RWPE2 (cell line): ENCODE data around the gene CCL2.

ENCODE experiments used
- ATAC-seq: fragments of 200-7000 bp; cut with Tn5 transposase; 3 replicates; pipeline ENCODE4 v1.9.1; 2021; ENCODE audit warnings: low read depth
- DNase-seq: peaks from one replicate; pipeline ENCODE4 v3.0.0-alpha.2; 2020; ENCODE audit warnings: low spot score
- H3K27ac ChIP-seq: fragments of 450-650 bp; 2 replicates; pipeline ENCODE4 v1.5.1; 2017; ENCODE audit warnings: mild to moderate bottlenecking; ENCODE audit not compliant: poor library complexity, severe bottlenecking
- H3K27me3 ChIP-seq: fragments of 250-450 bp; sonication (Bioruptor Pico); 2 replicates; pipeline ENCODE4 v1.5.1; 2021; ENCODE audit warnings: mild to moderate bottlenecking, moderate library complexity; ENCODE audit not compliant: insufficient read depth, poor library complexity, severe bottlenecking
- H3K36me3 ChIP-seq: fragments of 250-450 bp; sonication (Bioruptor Pico); 2 replicates; pipeline ENCODE4 v1.5.1; 2020; ENCODE audit warnings: low read depth, mild to moderate bottlenecking, moderate library complexity
- H3K4me1 ChIP-seq: fragments of 250-450 bp; sonication (Bioruptor Pico); 2 replicates; pipeline ENCODE4 v1.5.1; 2021; ENCODE audit warnings: mild to moderate bottlenecking, moderate library complexity; ENCODE audit not compliant: insufficient read depth, poor library complexity, severe bottlenecking
- H3K4me3 ChIP-seq: fragments of 250-450 bp; sonication (Bioruptor Pico); 2 replicates; pipeline ENCODE4 v1.5.1; 2021; ENCODE audit warnings: mild to moderate bottlenecking, moderate library complexity; ENCODE audit not compliant: severe bottlenecking
- H3K9me3 ChIP-seq: fragments of 250-450 bp; sonication (Bioruptor Pico); 2 replicates; pipeline ENCODE4 v1.5.1; 2021; ENCODE audit warnings: mild to moderate bottlenecking, moderate library complexity; ENCODE audit not compliant: severe bottlenecking
- CTCF ChIP-seq: fragments of 450-650 bp; IDR thresholded peaks from one replicate; pipeline ENCODE4 v1.5.1; 2017; ENCODE audit warnings: mild to moderate bottlenecking, moderate library complexity; ENCODE audit not compliant: poor library complexity, severe bottlenecking

Gene CCL2

GRCh38 chr17:34257299-34257985 is 2.4 kb downstream of the CCL2 start:
- TF ChIP-seq CTCF = no peak
- Histone ChIP-seq H3K4me3 (no peak overlapping the region), H3K9me3 (no peaks in the 10 kb centered on the region), H3K27me3 (no peaks in the 10 kb centered on the region), H3K27ac (no peak overlapping the region), H3K4me1 (no peaks in the 10 kb centered on the region), H3K36me3 (no peaks in the 10 kb centered on the region)
- ATAC-seq = no peak
- DNase-seq = no peak

- no peaks in the 10 kb centered on the region for H3K36me3 ChIP-seq
- H3K27me3 ChIP-seq = no peaks in the 10 kb centered on the region
- no peak overlapping the region for H3K27ac ChIP-seq
- no peaks in the 10 kb centered on the region for H3K9me3 ChIP-seq
- H3K4me1 ChIP-seq = no peaks in the 10 kb centered on the region
- DNase-seq = no peak
- ATAC-seq = no peak
- no peak overlapping the region for H3K4me3 ChIP-seq
- TF ChIP-seq CTCF = no peak
These were observed 2.9 kb downstream of the CCL2 start for GRCh38 chr17:34257986-34258326.

- H3K4me3 ChIP-seq = no peak overlapping the region
- H3K36me3 ChIP-seq = no peaks in the 10 kb centered on the region
- no peaks in the 10 kb centered on the region for H3K4me1 ChIP-seq
- no peaks in the 10 kb centered on the region for H3K27me3 ChIP-seq
- H3K9me3 ChIP-seq = no peaks in the 10 kb centered on the region
- no peak for DNase-seq
- no peak for TF ChIP-seq CTCF
- no peak for ATAC-seq
- H3K27ac ChIP-seq = no peak overlapping the region
These were observed 4.1 kb downstream of the CCL2 start for GRCh38 chr17:34259146-34259545.

DNA sequence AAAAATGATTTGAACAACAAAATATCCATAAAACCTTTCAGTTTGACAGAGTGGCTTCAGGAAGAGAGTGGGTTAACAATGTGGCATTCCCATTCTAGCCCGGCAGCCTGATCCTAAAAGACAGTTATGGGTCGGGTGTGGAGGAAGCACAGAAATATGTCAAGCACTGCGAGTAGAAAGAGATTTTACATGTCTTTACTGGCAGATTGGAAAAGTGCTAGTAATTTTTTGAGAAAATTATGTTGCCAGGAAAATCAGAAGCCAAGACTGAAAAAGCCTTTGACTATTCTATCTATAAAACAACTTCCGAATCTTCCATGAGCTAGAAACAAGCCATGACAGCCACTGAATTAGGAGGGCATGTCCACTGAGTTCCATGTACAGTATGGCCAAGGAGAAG is 5.8 kb downstream of the CCL2 start:
- DNase-seq = no peak
- no peak for TF ChIP-seq CTCF
- no peak overlapping the region for H3K4me3 ChIP-seq
- peaks cover 5% of the 10 kb centered on the region for H3K27me3 ChIP-seq
- no peak for ATAC-seq
- no peaks in the 10 kb centered on the region for H3K36me3 ChIP-seq
- H3K27ac ChIP-seq = no peak overlapping the region
- no peaks in the 10 kb centered on the region for H3K4me1 ChIP-seq
- H3K9me3 ChIP-seq = no peaks in the 10 kb centered on the region

DNA sequence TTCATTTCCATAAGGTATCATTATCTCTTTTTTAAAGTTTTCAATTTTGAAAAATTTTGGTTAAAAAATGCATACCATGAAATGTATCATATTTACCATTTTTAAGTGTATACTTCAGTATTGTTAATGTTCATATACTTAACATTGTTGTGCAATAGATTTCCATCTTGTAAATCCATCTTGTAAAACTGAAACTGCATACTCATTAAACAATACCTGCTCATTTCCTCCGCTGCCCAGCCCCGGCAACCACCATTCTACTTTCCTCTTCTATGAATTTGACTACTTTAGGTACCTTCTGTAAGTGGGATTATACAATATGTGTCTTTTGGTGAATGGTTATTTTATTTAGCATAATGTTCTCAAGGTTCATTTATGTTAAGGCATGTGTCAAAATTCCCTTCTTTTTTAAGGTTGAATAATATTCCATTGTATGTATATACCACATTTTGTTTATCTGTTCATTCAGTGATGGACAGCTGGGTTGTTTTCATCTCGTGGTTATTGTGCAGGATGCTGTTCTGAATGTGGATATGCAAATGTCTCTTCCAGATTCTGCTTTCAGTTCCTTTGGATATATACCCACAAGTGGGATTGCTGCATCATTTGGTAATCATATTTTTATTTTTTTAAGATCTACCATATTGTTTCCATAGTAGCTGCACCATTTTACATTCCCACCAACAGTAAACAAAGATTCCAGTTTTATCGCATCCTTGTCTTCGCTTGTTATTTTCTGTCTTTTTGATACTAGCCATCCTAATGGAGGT is 6.7 kb downstream of the CCL2 start:
- no peak for ATAC-seq
- no peak for DNase-seq
- Histone ChIP-seq H3K27me3 (peaks cover 5% of the 10 kb centered on the region), H3K4me3 (no peak overlapping the region), H3K36me3 (no peaks in the 10 kb centered on the region), H3K4me1 (no peaks in the 10 kb centered on the region), H3K9me3 (no peaks in the 10 kb centered on the region), H3K27ac (no peak overlapping the region)
- no peak for TF ChIP-seq CTCF
